ENCODE data around the gene ARL8A. TPM values are rescaled to one million over a fixed set of nuclear protein-coding genes. Genes with fewer than 3 reads are reported as not detected.

Gene ARL8A
- total RNA-seq, 1 donor from 2014 or later, result 95.1 TPM

- Mint-ChIP-seq H3K27ac (ENCODE audit: unreplicated experiment) (no peak overlapping the region), H3K4me3 (ENCODE audit: unreplicated experiment) (no peak overlapping the region), H3K27me3 (ENCODE audit: low read depth) (no peaks in the 10 kb centered on the region), H3K36me3 (ENCODE audit: low read depth) (no peaks in the 10 kb centered on the region), H3K4me1 (ENCODE audit: low read depth) (peaks cover 14% of the 10 kb centered on the region), H3K9me3 (ENCODE audit: low read depth) (no peaks in the 10 kb centered on the region)
- DNase-seq (ENCODE audit: low spot score), result no peak
- TF ChIP-seq CTCF (IDR thresholded peaks at IDR 0.05), result no peak
Observed at GRCh38 chr1:202107321-202107761, 37.2 kb downstream of the ARL8A start.

GRCh38 chr1:202106340-202107254 lies 37.9 kb downstream of the ARL8A start:
- H3K27ac Mint-ChIP-seq (ENCODE audit: unreplicated experiment), result no peak overlapping the region
- no peaks in the 10 kb centered on the region for H3K36me3 Mint-ChIP-seq (ENCODE audit: low read depth)
- peaks cover 14% of the 10 kb centered on the region for H3K4me1 Mint-ChIP-seq (ENCODE audit: low read depth)
- H3K9me3 Mint-ChIP-seq (ENCODE audit: low read depth), result no peaks in the 10 kb centered on the region
- no peak for TF ChIP-seq CTCF (IDR thresholded peaks at IDR 0.05)
- no peak for DNase-seq (ENCODE audit: low spot score)
- H3K4me3 Mint-ChIP-seq (ENCODE audit: unreplicated experiment), result no peak overlapping the region
- no peaks in the 10 kb centered on the region for H3K27me3 Mint-ChIP-seq (ENCODE audit: low read depth)

- Mint-ChIP-seq H3K4me1 (ENCODE audit: low read depth) (peaks cover 14% of the 10 kb centered on the region), H3K9me3 (ENCODE audit: low read depth) (no peaks in the 10 kb centered on the region), H3K4me3 (ENCODE audit: unreplicated experiment) (no peak overlapping the region), H3K27me3 (ENCODE audit: low read depth) (no peaks in the 10 kb centered on the region), H3K27ac (ENCODE audit: unreplicated experiment) (peak overlapping the region; percentile 83), H3K36me3 (ENCODE audit: low read depth) (no peaks in the 10 kb centered on the region)
- DNase-seq (ENCODE audit: low spot score), result no peak
- no peak for TF ChIP-seq CTCF (IDR thresholded peaks at IDR 0.05)
Observed at GRCh38 chr1:202105571-202106339, 38.8 kb downstream of the ARL8A start.

- Mint-ChIP-seq H3K27me3 (ENCODE audit: low read depth) (no peaks in the 10 kb centered on the region), H3K4me1 (ENCODE audit: low read depth) (peaks cover 14% of the 10 kb centered on the region), H3K36me3 (ENCODE audit: low read depth) (no peaks in the 10 kb centered on the region), H3K9me3 (ENCODE audit: low read depth) (no peaks in the 10 kb centered on the region), H3K27ac (ENCODE audit: unreplicated experiment) (no peak overlapping the region), H3K4me3 (ENCODE audit: unreplicated experiment) (no peak overlapping the region)
- no peak for TF ChIP-seq CTCF (IDR thresholded peaks at IDR 0.05)
- DNase-seq (ENCODE audit: low spot score), result no peak
Observed at GRCh38 chr1:202104073-202104472, 40.5 kb downstream of the ARL8A start.

- H3K4me1 Mint-ChIP-seq (ENCODE audit: low read depth), result peaks cover 11% of the 10 kb centered on the region
- H3K27me3 Mint-ChIP-seq (ENCODE audit: low read depth), result no peaks in the 10 kb centered on the region
- H3K4me3 Mint-ChIP-seq (ENCODE audit: unreplicated experiment), result no peak overlapping the region
- H3K27ac Mint-ChIP-seq (ENCODE audit: unreplicated experiment), result no peak overlapping the region
- H3K36me3 Mint-ChIP-seq (ENCODE audit: low read depth), result no peaks in the 10 kb centered on the region
- no peak for TF ChIP-seq CTCF (IDR thresholded peaks at IDR 0.05)
- H3K9me3 Mint-ChIP-seq (ENCODE audit: low read depth), result no peaks in the 10 kb centered on the region
- DNase-seq (ENCODE audit: low spot score), result no peak
Observed at GRCh38 chr1:202101184-202101583, 43.4 kb downstream of the ARL8A start.
